ENCODE results near the gene UNC5A.

Gene UNC5A

DNA sequence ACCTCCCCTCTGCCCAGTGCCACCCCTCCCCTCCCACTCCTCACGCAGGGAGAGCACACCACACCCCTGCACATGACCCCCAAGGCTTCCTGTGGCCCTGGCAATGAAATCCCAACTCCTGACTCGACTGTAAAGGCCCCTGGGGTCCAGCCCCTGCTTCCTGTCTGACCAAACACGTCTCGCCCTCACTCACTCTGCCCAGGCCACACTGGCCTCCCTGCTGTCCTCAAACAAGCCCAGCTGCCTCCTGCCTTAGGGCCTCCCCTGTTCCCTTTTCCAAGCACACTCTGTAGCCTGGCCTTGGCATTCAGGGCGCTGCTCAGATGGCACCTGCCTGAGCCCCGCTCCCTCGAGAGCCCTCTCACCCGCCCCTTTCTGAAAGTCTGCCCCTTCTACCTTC is 46.4 kb downstream of the UNC5A start:
- TF ChIP-seq, protein P1, sequence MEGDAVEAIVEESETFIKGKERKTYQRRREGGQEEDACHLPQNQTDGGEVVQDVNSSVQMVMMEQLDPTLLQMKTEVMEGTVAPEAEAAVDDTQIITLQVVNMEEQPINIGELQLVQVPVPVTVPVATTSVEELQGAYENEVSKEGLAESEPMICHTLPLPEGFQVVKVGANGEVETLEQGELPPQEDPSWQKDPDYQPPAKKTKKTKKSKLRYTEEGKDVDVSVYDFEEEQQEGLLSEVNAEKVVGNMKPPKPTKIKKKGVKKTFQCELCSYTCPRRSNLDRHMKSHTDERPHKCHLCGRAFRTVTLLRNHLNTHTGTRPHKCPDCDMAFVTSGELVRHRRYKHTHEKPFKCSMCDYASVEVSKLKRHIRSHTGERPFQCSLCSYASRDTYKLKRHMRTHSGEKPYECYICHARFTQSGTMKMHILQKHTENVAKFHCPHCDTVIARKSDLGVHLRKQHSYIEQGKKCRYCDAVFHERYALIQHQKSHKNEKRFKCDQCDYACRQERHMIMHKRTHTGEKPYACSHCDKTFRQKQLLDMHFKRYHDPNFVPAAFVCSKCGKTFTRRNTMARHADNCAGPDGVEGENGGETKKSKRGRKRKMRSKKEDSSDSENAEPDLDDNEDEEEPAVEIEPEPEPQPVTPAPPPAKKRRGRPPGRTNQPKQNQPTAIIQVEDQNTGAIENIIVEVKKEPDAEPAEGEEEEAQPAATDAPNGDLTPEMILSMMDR (IDR thresholded peaks at IDR 0.05; ENCODE audit: low read depth, low read length, missing control alignments): no peak
- no peak overlapping the region for H3K27ac ChIP-seq
- H3K36me3 ChIP-seq (replicated peaks): no peaks in the 10 kb centered on the region
- no peak for DNase-seq
- no peaks in the 10 kb centered on the region for H3K27me3 ChIP-seq (replicated peaks)
- in situ Hi-C loops (cut with HindIII; ENCODE audit: low pct_ligation_motif_present, low sequenced_read_pairs): no loop called here
- no peak overlapping the region for H3K4me3 ChIP-seq (ENCODE audit: low read depth, low read length)

DNA sequence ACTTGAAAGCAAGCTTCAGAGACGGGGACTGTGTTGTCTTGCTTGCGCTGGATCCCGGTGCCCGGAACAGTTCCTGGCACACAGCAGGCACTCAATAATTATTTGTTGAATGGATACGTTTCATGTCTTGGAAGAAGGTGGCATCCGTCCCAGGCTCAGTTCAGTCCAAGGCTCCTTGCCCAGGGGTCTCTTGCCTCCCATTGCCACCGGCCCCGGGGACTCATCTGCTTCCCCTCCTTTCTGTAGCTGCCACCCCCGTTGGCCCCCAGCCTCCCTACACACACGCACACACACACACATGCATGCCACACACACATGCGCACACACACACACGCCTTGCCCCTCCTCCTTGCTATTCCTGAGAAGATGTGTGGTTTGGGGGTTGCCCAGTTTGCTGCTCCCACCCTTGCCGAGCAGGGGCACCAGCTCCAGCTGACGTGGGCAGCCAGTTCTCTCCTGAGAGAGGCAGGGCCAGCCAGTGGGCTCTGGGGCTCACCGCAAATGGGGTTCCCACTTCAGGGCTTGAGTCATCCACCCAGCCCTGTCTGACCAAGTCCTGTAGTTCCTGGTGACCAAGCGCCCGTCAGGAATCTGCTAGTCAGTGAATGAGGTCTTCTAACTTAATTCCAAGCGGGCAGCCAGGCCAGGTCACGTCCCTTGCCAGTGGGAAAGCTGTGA is 47.0 kb downstream of the UNC5A start:
- TF ChIP-seq, protein P1 (IDR thresholded peaks at IDR 0.05; ENCODE audit: low read depth, low read length, missing control alignments): no peak
- Histone ChIP-seq H3K27me3 (replicated peaks) (peaks cover 5% of the 10 kb centered on the region), H3K27ac (no peak overlapping the region), H3K36me3 (replicated peaks) (no peaks in the 10 kb centered on the region), H3K4me3 (ENCODE audit: low read depth, low read length) (no peak overlapping the region)
- no peak for DNase-seq
- in situ Hi-C loops (cut with HindIII; ENCODE audit: low pct_ligation_motif_present, low sequenced_read_pairs): no loop called here

DNA sequence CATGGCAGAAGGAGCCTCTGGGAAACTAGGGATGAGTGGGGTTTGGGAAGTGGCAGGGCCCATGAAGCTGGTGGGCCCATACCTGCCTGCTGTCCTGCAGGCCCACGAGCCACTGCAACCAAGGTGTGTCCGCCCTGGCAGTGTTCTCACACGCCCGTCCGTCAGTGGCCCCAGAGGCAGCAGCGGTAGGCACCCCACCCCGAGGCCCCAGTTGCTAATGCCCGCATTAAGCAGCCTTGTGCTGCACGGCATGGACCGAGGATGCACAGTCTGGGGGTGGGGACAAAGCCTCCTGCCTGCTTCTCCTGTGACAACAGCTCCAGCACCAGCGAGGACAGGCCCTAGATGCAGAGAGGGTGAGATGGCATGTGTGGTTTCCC is 47.5 kb downstream of the UNC5A start:
- Histone ChIP-seq H3K27me3 (replicated peaks) (peaks cover 9% of the 10 kb centered on the region), H3K4me3 (ENCODE audit: low read depth, low read length) (no peak overlapping the region), H3K36me3 (replicated peaks) (no peaks in the 10 kb centered on the region), H3K27ac (no peak overlapping the region)
- in situ Hi-C loops (cut with HindIII; ENCODE audit: low pct_ligation_motif_present, low sequenced_read_pairs): no loop called here
- DNase-seq: no peak
- TF ChIP-seq, protein P1 (IDR thresholded peaks at IDR 0.05; ENCODE audit: low read depth, low read length, missing control alignments): no peak

GRCh38 chr5:176859916-176860315 is 49.6 kb downstream of the UNC5A start:
- TF ChIP-seq, protein P1 (IDR thresholded peaks at IDR 0.05; ENCODE audit: low read depth, low read length, missing control alignments): no peak
- DNase-seq: no peak
- Histone ChIP-seq H3K27ac (no peak overlapping the region), H3K36me3 (replicated peaks) (no peaks in the 10 kb centered on the region), H3K4me3 (ENCODE audit: low read depth, low read length) (no peak overlapping the region), H3K27me3 (replicated peaks) (peaks cover 26% of the 10 kb centered on the region)
- in situ Hi-C loops (cut with HindIII; ENCODE audit: low pct_ligation_motif_present, low sequenced_read_pairs): no loop called here

DNA sequence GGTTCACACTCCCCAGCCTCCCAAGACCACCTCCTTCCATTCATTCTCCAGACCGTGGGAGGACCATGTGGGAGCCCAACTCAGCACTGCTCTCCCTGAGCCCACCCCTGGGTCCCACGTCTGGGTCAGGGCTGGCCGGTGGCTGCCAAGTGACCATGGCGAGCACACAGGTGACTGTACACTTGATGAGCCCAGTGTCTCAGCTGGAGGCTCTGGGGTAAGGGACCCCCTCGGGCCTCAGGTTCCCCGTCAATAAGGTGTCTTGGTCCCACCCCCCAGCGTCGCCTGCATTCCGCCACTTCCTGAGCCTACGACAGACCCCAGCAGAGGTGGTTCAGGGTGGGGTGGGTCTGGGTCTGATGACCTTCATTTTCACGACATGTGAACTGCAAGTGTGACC is 50.0 kb downstream of the UNC5A start:
- DNase-seq: no peak

More for the DNA sequence above, 50.0 kb downstream of the UNC5A start:
- no peak overlapping the region for H3K27ac ChIP-seq
- no peaks in the 10 kb centered on the region for H3K36me3 ChIP-seq (replicated peaks)
- no peak overlapping the region for H3K4me3 ChIP-seq (ENCODE audit: low read depth, low read length)
- in situ Hi-C loops (cut with HindIII; ENCODE audit: low pct_ligation_motif_present, low sequenced_read_pairs): no loop called here
- TF ChIP-seq, protein P1 (IDR thresholded peaks at IDR 0.05; ENCODE audit: low read depth, low read length, missing control alignments): no peak
- peaks cover 30% of the 10 kb centered on the region for H3K27me3 ChIP-seq (replicated peaks)
